A673 (cell line): Measurements from ENCODE around the gene SEMA4D.

Experiments
- CTCF ChIP-seq: fragments of 300-800, 200-600 bp; sonication (generic); conservative IDR thresholded peaks from 2 replicates; pipeline ENCODE4 v1.5.1; 2017; ENCODE audit warnings: low read depth, mild to moderate bottlenecking, antibody characterized with exemption, low read length, moderate library complexity, mixed read lengths
- EZH2 ChIP-seq: fragments of 200-600 bp; sonication (generic); IDR thresholded peaks from 2 replicates; pipeline ENCODE4 v1.6.1; 2017; ENCODE audit warnings: borderline replicate concordance, low read depth, mild to moderate bottlenecking, mixed read lengths, antibody characterized with exemption, low read length; ENCODE audit not compliant: poor library complexity, severe bottlenecking

GRCh38 chr9:89375191-89375760, 122.6 kb downstream of the SEMA4D start:
- TF ChIP-seq CTCF (no peak), EZH2 (no peak)
